HG03108 (cell line): ENCODE measurements around the gene NOG.

Experiments
- ATAC-seq: cut with Tn5 transposase; IDR thresholded peaks from one replicate; pipeline ENCODE4 v1.9.1; 2021; ENCODE audit warnings: moderate library complexity; ENCODE audit not compliant: unreplicated experiment

NOG gene

GRCh38 chr17:56593646-56594319 is at the start of gene NOG:
Gene NOG (plus strand): TSS chr17:56593699. CDS start chr17:56594224, 525 bp downstream.
- ATAC-seq: no peak

- ATAC-seq: no peak
Measured at GRCh38 chr17:56545106-56545505, 48.4 kb upstream of the NOG start.

- no peak for ATAC-seq
Measured at GRCh38 chr17:56545930-56546329, 47.6 kb upstream of the NOG start.

- ATAC-seq: no peak
Measured at GRCh38 chr17:56548661-56549060, 44.8 kb upstream of the NOG start.

GRCh38 chr17:56549501-56549900 is 44.0 kb upstream of the NOG start:
- no peak for ATAC-seq

- no peak for ATAC-seq
Measured at GRCh38 chr17:56557682-56558081, 35.8 kb upstream of the NOG start.

- ATAC-seq: no peak
Measured at GRCh38 chr17:56558088-56558487, 35.4 kb upstream of the NOG start.

- ATAC-seq: no peak
Measured at GRCh38 chr17:56570199-56570598, 23.3 kb upstream of the NOG start.

GRCh38 chr17:56571456-56571855 is 22.0 kb upstream of the NOG start:
- ATAC-seq: no peak

GRCh38 chr17:56577190-56577842 is 16.2 kb upstream of the NOG start:
- no peak for ATAC-seq

- ATAC-seq: no peak
Measured at GRCh38 chr17:56577843-56578204, 15.7 kb upstream of the NOG start.

- no peak for ATAC-seq
Measured at GRCh38 chr17:56581635-56582627, 11.6 kb upstream of the NOG start.

- ATAC-seq: no peak
Measured at GRCh38 chr17:56583772-56584171, 9.7 kb upstream of the NOG start.

- ATAC-seq: no peak
Measured at GRCh38 chr17:56587298-56587697, 6.2 kb upstream of the NOG start.

GRCh38 chr17:56592487-56593085 is 913 bp upstream of the NOG start:
- ATAC-seq: no peak

- ATAC-seq: no peak
Measured at GRCh38 chr17:56593086-56593645, 333 bp upstream of the NOG start.

- ATAC-seq: no peak
Measured at GRCh38 chr17:56594320-56595107, 1.0 kb downstream of the NOG start.

GRCh38 chr17:56595108-56595418 is 1.6 kb downstream of the NOG start:
- no peak for ATAC-seq

GRCh38 chr17:56595831-56596690 is 2.6 kb downstream of the NOG start:
- ATAC-seq: no peak
